GM19238 (cell line): ENCODE results near the gene MYCN.
"Not testable (repeated sequence)": the region's sequence is repeated elsewhere in the genome, so short reads cannot be mapped to it uniquely, and the experiment has no call there.

ENCODE experiments used
- DNase-seq: peaks from one replicate; pipeline ENCODE4 v3.0.0; 2011; ENCODE audit warnings: low spot score; ENCODE audit not compliant: insufficient read length

MYCN gene

DNA sequence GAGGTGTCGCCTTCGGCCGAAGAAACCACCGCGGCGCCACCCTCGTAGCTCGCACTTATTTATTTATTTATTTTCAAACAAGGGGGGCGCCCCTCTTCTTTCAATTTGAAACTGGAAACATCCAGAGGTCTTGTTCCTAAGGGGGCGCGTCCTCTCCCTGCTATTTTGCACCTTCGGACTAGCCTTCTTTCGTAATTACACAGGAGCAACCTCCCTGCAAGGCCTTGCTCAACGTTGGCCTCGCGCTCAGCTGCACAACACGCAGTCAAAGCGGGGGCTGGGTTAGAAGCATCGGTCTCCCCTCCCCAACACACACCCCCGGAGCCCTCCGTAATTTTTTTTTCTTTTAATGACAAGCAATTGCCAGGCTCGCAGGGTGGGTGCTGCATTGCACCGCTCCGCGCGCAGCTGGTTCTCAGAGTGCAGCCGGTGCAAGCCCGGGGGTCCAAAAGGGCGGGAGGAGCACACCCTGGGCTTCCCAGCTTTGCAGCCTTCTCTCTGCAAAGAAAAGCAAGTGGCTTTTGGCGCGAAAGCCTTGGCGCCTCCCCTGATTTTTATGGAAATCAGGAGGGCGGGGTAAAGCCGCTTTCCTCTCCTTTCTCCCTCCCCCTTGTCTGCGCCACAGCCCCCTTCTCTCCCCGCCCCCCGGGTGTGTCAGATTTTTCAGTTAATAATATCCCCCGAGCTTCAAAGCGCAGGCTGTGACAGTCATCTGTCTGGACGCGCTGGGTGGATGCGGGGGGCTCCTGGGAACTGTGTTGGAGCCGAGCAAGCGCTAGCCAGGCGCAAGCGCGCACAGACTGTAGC is at the start of gene MYCN:
Gene MYCN (plus strand): TSS at position 697 of the 807 bp plus-strand sequence. CDS start 1,515 bp downstream, outside the sequence.
- DNase-seq, result peak; percentile 45

GRCh38 chr2:15890936-15891905 is 49.1 kb upstream of the MYCN start:
- DNase-seq, result no peak

DNA sequence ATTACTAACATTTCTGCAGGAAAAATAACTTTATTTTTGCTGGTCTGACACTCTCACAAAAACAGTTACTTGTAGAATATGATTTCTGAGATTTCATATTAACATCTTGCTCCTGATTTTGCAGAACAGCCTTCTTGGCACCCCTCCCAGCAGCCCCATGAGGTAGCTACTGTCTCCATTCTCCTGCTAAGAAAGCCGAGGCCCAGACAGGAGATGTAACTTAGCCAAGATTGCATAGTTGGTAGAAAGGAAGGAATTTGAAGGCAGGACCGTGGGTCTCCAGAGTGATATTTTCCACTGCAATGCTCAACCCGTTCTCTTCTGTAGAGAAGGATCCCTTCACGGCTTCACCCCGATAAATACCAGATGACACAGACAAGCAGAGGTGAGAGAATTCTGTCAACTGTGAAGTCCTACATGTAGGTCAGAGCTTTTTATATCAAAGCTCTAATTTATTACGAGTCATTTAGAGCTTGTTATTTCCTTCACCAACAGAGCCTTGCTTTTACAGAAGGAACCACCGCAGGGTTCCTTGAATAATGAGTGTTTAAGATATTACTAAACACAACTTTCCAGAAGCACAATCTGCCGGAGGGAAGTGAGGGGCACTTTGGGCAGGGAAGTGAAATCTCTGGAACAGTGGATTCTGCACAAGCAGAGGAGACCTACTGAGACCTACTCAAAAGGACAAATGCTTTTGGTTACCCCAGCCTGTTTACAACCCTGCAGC is 48.0 kb upstream of the MYCN start:
- DNase-seq, result no peak

DNA sequence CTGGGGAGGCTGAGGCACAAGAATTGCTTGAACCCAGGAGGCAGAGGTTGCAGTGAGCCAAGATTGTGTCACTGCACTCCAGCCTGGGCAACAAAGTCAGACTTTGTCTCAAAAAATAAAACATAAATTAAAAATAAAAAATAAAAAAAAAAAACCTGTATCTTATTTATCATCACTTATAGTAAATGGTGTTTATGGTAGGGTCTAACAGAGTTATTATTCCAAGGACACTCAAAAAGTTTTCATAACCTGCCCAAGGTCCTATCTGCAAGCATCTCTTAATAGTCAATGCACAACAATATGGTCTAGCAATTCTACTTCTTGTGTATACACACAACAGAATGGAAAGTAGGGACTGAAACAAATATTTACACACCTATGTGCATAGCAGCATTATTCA is 47.3 kb upstream of the MYCN start:
- DNase-seq, result no peak

DNA sequence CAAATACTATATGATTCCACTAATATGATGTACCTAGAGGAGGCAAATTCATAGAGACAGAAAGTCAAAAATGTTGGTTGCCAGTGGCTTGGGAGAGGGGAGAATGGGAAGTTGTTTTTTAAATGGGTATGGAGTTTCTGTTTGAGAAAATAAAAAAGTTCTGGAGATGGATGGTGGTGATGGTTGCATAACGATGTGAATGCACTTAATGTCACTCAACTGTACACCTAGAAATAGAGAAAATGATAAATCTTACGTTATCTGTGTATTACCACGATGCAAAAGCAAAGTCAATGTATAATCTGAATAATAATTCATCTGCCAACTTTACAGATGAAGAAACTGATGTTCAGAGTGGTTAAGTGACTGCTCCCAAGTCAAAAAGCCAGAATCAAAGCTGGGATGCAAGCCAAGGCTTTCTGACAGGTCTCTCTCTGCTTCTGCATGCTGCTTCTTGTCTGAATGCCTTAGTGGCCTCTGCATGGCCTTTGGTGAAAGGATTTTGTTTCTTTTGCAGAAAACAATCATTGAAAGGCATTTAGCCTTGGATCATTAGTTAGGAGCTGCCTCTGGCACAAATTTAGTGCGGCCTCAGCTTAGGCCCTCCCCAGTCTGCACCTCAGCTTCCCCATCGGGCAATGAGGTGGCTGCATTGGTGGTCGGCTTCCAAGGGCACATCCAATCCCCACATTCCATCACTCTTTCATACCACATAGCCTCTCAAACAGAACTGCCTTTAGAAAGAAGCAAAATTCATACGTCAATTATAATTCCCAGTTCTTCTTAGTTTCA is 46.5 kb upstream of the MYCN start:
- DNase-seq, result no peak

GRCh38 chr2:15894481-15895144 is 45.7 kb upstream of the MYCN start:
- DNase-seq, result no peak

GRCh38 chr2:15895615-15896469 is 44.5 kb upstream of the MYCN start:
- DNase-seq, result no peak

DNA sequence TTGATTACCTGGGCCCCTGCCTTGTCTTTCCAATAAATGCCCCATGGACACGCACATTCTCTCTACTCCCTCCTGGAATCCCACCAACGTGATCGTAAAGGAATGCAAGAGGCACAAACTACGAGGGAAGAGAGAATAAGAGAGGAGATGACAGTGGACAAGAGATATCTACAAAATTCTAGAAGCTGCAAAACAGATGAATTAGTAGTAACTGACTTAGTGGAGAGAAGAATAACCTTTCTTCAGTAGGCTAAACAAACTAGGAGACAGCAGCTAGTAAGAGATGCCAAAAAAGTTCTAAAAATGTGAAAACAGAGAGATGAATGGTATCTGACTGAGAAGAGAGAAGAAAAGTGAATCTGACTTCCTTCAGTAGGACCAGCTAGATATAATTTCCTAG is 43.5 kb upstream of the MYCN start:
- no peak for DNase-seq

- DNase-seq, result no peak
Observed at GRCh38 chr2:15897431-15898098, 42.8 kb upstream of the MYCN start.

- DNase-seq, result no peak
Observed at GRCh38 chr2:15899327-15899612, 41.1 kb upstream of the MYCN start.

- no peak for DNase-seq
Observed at GRCh38 chr2:15899751-15900493, 40.4 kb upstream of the MYCN start.

DNA sequence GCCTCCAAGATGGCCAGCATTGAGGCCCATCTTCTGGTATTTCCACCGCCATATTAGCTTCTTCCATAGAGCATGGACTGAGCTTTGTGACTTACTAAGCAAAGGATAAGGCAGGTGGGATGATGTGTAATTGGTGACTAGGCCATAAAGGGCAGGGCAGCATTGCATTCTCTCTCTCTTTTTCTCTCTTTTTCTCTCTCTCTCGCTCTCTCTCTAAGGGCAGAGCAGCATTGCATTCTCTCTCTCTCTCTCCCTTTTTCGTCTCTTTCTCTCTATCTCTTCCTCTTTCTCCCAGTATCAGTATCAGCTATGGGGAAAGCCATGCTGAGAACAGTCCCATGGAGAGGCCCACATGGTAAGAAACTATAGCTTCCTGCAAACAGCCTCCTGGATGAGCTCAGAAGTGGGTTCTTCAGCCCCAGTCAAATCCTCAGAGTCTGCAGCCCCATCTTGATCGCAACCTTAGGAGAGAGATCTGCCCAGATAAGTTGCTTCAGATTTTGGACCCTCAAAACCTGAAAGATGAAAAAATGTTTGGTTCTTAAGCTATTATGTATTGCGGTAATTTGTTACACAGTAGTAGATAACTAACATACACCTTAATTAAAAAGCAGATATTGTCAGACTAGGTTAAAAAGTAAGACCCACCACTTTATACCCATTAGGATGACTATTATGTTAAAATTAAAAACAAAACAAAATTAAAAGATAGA is 39.1 kb upstream of the MYCN start:
- no peak for DNase-seq

GRCh38 chr2:15901808-15902130 is 38.6 kb upstream of the MYCN start:
- no peak for DNase-seq

- DNase-seq, result not testable (repeated sequence)
Observed at GRCh38 chr2:15903910-15904309, 36.4 kb upstream of the MYCN start.

DNA sequence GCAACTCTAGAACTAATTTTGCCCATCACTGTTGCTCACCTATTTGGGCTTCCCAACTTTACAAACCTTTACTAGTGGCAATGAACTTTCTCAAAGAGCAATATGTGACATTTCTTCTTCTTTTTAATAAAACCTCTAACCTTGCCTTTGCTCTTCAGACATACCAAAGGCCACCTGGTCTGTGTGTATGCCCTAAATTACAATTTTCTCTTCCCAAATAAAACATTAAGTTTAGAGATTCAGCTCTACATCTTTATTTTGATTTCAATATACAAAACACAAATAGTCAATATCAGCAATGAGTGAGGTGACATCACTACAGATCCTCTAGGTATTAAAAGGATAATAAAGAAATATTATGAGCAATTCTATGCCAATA is 35.1 kb upstream of the MYCN start:
- DNase-seq, result no peak

GRCh38 chr2:15905986-15906491 is 34.3 kb upstream of the MYCN start:
- no peak for DNase-seq

DNA sequence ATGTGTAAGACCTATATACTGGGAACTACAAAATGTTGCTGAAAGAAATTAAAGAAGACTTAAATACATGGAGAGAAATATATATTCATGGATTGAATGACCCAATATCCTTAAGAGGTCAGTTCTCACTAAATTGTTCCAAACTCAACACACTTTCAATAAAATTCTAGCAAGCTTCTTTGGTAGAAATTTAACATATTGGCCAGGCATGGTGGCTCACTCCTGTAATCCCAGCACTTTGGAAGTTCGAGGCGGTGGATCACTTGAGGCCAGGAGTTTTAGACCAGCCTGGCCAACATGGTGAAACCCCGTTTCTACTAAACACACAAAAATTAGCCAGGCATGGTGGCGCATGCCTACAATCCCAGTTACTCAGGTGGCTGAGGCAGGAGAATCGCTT is 33.6 kb upstream of the MYCN start:
- no peak for DNase-seq
